HG02852 (cell line): ENCODE results near the gene NQO2.
"Not testable (repeated sequence)": the region's sequence is repeated elsewhere in the genome, so short reads cannot be mapped to it uniquely, and the experiment has no call there.

Source experiments
- ATAC-seq: cut with Tn5 transposase; IDR thresholded peaks from one replicate; pipeline ENCODE4 v1.9.1; 2021; ENCODE audit warnings: mild to moderate bottlenecking, moderate library complexity; ENCODE audit not compliant: unreplicated experiment

The NQO2 gene

DNA sequence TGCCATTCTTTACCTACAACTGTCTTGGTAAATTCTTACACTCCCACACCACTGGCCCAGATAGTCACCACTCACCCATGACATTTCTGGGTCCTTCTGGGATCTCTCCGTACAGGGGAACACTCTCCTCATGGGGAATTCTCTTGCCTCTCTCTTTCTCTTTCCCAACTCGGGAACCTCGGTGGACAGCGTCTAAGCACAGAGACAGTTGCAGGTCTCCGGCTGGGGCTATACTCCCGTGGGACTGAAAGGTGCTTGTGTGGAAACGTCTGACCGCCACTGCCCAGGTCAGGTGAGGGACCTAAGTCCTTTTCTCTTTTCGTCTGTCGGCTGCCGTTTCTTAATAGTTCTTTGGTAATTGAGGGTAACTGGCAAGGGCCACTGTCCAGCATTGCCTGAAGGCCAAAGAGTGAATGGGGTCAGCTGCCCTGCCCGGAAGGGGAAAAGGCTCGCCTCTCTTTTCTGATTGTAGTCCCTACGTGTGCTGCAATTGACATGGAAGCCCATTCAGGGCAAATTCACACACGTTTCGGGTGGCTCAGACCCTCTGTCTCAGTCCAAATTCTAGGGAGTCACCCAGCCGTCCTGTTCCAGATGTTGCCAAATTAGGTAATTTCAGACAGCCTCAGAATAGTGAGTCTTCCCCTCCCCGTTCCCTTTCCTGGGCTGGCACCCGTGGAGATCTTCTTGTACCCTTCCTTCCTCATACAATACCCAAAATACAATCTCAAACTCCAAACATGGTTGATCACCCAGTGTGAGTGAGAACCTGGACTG lies 37.4 kb downstream of the NQO2 start:
- ATAC-seq, result no peak

DNA sequence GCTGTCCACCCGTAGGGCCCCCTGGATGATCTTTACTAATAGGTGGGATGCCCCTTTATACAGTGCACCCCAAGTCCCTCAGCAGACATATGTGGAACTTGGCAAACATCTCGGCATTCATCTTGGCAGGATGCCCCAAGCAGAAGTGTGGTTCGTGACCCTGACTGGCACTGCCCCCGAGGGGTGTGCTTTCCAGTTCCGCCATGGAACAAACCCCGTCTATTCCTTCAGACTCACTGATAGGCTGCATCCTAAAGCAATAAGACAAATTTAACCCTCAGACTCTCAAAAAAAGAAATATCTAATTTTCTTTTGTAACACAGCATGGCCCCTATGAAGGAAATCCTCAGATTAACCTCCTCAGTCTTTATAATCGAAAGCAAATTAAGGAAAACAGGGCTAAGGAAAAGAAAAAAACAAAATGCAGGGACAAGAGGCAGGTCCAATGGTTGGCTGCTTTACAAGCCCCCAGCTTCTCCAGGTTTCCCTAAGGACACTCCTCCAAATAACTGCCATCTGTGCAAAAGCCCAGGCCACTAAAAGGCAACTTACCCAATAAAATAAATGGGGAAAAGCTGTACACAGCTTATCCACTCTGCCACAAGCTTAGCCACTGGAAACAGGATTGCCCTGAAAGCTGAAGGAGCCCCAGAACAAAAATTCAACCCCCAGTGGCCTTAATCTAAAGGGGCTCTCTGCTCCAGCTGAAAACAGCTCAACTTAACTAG lies 38.1 kb downstream of the NQO2 start:
- ATAC-seq, result no peak

DNA sequence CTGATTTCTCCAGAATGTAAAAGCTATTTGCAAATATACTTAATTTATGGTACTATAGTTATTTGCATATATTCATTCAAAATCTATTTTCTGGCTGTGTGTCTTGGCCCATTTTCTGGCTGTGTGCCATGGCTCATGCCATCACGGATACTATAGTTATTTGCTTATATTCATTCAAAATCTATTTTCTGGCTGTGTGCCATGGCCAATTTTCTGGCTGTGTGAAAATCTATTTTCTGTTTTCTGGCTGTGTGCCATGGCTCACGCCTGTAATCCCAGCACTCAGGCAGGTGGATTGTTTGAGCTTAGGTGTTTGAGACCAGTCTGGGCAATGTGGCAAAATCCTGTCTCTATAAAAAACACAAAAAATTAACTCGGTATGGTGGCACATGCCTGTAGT lies 39.7 kb downstream of the NQO2 start:
- ATAC-seq, result no peak

DNA sequence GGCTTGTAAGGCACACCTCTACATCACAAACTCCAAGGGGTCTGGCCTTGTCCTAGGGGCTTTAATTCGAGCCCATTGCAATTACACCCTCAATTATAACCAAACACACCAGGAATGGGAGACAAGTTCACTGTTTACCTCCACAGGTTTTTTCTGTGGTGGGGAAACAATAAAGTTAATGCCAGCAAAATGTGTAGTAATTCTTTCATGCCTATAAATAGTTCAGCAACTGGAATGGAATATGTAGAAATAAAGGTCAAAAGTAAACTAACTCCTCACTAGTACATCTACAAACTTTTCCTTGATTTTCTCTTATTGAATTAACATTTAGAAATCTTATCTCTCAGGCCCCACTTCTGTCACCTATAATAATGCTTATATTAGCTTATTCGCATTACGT lies 41.5 kb downstream of the NQO2 start:
- no peak for ATAC-seq

DNA sequence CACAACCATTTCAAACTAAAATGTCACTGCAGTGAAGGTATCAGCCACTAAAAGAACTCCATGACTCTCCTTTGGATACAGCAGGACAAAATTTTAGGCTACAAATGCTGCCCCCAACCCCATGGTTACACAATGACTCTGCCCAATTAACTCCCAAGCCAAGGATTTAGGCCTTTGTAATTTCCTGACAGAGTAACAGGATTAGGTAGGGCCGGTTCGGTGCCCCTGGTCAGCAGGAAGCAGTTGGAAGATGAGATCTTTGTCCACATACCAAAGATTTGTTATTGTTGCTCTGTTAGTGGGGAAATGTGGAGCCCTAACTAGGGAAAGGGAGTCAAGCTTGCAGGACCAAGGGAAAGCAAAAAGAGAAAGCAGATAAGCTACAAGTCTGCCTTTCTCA lies 41.9 kb downstream of the NQO2 start:
- ATAC-seq, result no peak

DNA sequence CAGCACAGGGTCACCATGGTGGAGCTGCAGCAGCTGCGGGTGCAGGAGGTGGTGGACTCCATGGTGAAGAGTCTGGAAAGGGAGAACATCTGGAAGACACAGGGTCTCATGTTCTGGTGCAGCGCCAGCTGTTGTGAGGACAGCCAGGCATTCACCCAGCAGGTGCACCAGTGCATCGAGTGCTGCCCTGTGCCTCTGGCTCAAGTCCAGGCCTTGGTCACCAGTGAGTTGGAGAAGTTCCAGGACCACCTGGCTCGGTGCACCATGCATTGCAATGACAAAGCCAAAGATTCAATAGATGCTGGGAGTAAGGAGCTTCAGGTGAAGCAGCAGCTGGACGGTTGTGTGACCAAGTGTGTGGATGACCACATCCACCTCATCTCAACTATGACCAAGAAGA lies 45.7 kb downstream of the NQO2 start:
- no peak for ATAC-seq

DNA sequence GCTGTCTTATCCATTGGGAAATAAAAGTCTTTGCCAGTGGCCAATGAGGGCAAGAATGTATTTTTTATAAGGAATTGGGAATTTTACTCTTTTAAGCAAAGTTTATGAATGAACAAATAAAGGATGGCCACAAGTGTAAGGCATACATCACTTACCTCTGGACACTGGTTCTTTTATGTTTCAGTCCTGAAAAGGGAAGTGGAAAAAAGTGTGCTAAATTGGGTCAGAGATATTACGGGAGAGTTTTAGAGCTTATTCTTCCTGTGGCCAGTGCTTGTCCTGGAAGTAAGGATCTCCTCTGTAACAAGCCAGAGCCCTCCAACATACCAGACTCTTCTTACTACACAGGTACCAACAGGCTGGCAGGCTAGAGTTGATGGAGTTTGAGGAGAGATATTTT lies 46.1 kb downstream of the NQO2 start:
- no peak for ATAC-seq

DNA sequence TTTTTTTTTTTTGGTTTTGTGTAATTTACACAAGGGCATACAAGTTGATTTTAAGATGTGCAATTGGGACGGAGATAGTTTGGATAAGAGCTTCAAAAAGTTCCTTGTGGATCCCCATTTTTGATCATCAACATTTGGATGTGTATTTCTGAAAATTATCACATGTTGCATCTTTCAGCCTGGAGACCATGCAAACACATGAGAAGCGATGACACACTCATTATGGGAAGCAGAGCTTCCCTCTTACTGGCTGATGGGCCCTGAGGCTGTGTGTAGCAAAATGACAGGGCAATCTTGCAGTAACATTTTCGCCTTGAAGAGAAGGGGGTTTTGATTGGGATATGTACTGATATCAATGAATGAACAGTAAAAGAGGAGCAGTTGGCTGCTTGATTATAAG lies 46.6 kb downstream of the NQO2 start:
- no peak for ATAC-seq

DNA sequence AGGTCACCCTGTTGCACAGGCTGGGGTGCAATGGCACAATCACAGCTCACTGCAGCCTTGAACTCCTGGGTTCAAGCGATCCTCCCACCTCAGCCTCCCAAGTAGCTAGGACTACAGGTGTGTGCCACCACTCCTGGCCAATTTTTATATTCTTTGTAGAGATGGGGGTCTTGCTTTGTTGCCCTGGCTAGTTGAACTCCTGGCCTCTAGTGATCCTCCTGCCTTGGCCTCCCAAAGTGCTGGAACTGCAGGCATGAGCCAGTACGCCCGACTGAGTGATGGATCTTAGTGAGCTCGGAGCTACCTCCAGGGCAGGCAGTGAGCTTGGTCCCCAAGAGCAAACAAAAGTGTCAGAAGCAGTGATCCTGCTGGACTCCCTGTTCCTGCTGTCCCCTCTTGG lies 48.3 kb downstream of the NQO2 start:
- ATAC-seq, result not testable (repeated sequence)

DNA sequence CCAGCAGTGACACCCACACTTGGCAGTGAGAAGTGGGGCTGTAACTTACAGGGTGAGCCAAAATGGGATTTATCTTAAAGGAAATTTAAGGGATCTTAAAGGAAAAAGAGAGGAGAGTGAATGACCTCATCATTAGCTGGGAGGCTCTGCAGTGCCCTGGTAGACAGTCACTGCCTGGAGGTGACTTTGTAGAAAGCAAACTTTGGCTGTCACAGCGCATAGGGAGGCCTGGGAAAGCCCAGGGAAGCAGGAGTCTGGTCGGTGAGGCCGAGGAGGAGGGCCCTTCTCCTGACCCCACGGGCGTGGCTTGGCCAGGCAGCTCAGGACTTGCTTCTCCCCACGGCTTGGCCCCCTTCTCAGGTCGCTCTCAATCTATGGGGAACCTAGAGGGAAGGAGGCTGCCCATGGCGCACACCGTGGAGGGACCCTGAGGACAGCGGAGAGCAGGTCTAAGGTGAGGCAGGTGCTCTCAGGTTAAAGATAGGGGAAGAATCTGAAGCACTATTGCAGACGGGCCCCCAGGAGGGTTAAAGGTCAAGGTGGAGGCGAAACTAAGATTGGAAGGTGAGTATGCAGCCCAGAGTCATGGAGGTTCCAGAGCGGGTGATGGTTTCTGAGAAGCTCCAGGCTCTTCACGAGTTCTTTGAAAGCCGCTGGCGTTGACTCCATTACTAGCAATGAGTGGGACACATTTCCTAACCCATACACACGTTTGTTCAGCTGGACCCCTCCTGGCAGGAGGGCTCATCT lies 53.0 kb downstream of the NQO2 start:
- ATAC-seq, result no peak

DNA sequence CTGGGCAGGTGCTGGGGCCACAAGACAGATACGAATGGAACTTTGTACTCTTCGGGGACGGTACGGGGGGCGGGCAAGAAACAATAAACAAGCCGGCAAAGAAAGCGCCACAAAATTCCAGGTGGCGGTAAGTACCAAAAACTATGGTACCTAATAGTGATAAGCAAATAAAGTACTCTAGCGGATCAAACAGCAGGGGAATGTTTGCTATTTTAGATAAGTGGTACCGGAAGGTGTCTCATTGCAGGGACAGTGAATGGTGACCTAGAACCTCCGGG lies 53.5 kb downstream of the NQO2 start:
- no peak for ATAC-seq

DNA sequence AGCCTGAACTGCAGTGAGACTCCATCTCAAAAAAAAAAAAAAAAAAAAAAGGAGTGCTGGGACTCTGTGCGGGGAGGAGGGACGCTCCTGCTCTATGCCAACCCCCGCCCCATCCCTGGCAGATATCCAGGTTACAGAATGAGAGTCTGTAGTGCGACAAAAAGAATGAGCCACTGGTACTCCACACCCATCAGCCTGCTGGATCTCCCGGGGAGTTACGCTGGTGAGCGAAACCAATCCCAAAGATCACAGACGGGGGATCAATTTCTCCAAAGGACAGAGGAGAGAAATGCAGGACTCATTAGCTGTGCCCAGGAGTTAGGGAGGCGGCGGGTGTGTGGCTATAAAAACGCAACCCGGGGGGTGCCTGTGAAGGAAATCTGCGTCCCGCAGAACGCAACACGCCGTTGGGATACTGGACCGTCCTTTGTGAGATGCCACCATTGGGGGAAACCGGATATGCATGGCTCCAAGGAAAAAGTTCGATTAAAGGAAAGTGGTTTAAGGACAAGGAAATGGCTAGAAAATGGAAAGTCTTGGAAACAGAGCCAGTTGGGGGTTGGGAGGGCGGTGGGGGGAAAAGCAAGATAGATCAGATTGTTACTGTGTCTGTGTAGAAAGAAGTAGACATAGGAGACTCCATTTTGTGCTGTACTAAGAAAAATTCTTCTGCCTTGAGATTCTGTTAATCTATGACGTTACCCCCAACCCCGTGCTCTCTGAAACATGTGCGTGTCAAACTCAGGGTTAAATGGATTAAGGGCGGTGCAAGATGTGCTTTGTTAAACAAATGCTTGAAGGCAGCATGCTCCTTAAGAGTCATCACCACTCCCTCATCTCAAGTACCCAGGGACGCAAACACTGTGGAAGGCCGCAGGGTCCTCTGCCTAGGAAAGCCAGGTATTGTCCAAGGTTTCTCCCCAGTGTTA lies 54.8 kb downstream of the NQO2 start:
- not testable (repeated sequence) for ATAC-seq

DNA sequence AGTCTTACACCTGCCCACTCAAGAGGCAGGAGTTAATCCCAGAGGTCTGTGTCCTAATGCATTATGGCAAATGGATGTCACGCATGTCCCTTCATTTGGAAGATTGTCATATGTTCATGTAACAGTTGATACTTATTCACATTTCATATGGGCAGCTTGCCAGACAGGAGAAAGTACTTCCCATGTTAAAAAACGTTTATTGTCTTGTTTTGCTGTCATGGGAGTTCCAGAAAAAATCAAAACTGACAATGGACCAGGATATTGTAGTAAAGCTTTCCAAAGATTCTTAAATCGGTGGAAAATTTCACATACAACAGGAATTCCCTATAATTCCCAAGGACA lies 55.4 kb downstream of the NQO2 start:
- not testable (repeated sequence) for ATAC-seq

DNA sequence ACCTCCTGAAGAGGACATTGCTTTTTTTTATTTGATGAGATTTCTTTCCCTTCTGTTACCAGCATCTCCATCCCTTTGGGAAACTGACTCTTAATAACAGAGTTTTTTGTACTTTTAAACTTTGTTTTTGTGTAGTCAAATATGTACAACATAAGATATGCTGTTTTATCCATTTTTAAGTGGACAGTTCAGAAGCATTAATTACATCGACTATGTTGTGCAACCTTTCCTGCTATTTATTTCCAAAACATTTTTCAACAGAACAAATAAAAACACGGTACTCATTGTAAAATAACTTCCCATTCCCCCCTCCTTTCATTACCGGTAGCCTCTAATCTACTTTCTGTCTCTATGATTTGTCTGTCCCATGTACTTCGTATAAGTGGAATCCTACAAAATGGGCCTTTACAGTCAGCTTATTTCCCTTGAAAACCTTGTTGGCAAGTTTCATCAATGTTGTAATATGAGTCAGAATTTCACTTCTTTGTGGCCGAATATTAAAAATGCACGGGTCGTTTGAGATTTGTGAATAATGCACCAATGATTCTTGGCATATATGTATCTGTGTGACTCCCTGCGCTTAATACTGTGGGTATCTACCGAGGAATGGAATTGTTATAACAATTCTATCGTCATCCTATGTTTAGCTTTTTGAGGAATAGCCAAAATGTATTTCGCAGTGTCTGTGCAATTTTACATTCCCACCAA lies 57.5 kb downstream of the NQO2 start:
- ATAC-seq, result no peak

DNA sequence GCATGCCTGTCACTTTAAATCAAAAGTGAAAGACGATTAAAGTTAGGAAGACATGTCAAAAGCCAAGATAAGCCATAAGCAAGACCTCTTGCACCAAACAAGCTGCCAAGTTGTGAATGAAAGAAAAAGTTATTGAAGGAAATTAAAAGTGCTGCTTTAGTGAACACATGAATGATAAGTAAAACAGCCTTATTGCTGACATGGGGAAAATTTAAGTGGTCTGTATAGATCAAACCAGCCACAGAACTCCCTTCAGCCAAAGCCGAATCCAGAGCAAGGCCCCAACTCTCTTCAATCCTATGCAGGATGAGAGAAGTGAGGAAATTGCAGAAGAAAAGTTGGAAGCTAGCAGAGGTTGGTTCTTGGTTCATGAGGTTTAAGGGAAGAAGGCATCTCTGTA lies 59.3 kb downstream of the NQO2 start:
- no peak for ATAC-seq

DNA sequence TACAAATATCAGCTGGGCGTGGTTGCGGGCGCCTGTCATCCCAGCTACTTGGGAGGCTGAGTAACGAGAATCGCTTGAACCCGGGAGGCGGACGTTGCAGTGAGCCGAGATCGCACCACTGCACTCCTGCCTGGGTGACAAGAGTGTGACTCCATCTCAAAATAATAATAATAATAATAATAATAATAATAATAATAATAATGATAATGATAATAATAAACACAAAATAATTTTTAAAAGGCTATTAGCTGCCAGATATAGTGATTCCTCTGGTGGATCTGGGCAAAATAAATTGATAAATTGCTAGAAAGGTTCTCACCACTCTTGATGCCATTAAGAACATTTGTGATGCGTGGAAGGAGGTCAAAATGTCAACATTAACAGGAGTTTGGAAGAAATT lies 60.4 kb downstream of the NQO2 start:
- not testable (repeated sequence) for ATAC-seq

DNA sequence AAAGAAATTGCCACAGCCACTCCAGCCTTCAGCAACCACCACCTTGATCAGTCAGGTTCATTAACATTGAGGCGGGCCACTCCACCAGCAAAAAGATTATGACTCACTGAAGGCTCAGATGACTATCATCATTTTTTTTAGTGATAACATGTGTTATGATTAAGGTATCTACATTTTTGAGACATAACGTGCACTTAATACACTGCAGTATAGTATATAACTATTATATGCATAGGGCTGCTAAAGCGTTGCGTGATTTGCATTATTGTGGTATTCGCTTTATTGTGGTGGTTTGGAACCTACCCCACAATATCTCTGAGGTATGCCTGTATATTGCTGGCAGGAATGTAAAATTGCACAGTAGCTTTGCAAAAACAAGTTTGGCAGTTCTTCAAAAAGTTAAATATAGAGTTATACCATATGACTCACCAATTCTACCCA lies 61.8 kb downstream of the NQO2 start:
- no peak for ATAC-seq

DNA sequence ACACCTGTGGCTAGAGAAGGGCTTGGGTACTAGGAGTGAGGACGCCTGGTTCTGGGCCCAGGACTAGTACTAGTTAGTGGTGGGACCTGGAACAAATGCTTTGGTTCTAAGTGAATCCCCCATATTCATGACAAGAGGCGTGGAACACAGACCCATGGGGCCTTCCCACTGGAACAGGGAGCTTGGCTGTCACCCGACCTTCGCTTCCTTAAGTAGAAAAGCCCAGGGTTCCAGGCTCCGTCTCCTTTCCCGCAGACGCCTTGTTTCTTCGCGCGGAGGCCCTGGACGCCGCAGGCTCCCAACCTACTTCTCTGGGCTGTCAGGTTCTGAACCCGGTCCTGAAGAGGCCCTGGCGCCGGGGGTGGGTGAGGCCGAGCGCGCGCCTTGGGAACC lies 63.6 kb downstream of the NQO2 start:
- not testable (repeated sequence) for ATAC-seq

DNA sequence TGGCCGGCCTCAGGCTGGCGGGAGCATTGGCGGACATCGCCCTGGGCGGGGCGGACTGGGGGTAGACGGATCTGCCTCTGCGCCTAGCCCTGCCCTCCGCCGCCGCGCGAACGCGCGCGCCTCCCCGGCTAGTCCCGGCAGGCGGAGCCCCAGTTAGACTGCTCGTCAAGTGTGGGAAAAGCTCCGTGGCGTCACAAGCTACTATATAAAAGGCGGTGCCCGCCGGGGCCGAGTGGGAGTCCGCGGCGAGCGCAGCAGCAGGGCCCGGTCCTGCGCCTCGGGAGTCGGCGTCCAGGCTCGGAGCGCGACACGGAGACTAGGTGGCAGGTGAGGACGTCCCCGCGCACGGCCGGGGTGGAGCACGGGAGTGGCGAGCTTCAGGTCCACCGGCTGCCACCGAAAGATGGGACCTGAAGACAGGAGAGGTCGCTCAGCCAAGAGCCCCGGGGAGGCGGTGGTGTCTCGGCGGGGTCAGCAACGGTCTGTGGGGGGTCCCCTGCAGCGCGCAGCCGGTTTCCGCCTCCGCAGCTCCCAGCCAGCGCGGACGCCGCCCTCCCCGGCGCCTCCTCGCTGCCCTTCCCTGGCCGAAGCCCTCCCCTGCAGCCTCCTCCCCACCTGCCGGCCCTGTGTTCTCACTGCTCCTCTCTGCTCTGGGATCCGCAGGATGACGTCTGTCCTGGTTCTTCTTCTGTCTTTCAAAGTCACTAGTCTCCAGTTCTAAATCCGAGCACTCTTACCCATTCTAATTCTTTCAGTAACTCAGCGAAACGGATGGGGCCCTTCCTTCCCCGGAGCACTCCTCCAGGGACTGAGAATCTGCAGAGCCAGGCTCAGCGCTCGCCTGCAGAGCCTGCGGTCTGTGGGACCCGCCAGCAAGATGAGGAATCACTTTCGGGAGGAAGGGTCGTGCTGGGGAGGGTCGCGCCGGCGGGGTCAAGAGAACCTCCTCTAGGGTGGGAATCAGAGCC lies 64.3 kb downstream of the NQO2 start:
- ATAC-seq, result peak; percentile 59
